OCI-LY1 (cell line): ENCODE results near the gene DTX1.

Experiments used
- CTCF ChIP-seq: fragments of 200-600 bp; sonication (generic), shearing (Covaris generic); IDR thresholded peaks from 2 replicates; pipeline ENCODE4 v1.5.1; 2017; ENCODE audit warnings: mild to moderate bottlenecking, antibody characterized with exemption, low read length, moderate library complexity, mixed read lengths
- EZH2 ChIP-seq: fragments of 200-600 bp; sonication (generic), shearing (Covaris generic); IDR thresholded peaks from 2 replicates; pipeline ENCODE4 v1.8.0; 2017; ENCODE audit warnings: borderline replicate concordance, mixed run types, mild to moderate bottlenecking, antibody characterized with exemption, low read length, moderate library complexity, mixed read lengths

- TF ChIP-seq CTCF (no peak), EZH2 (no peak)
These were observed 2.6 kb downstream of the DTX1 start for GRCh38 chr12:113059071-113059595.
